Keratinocyte (primary cell): Measurements from ENCODE around the gene BECN2.

ENCODE experiments used
- EZH2 ChIP-seq: IDR thresholded peaks from one replicate; pipeline ENCODE4 v1.6.1; 2012; ENCODE audit warnings: inconsistent platforms, mild to moderate bottlenecking, low read length, moderate library complexity
- TF ChIP-seq, protein P1 (sequence below), 3 experiments: IDR thresholded peaks in 1 of 3; conservative IDR thresholded peaks in 1 of 3; optimal IDR thresholded peaks in 1 of 3; 2 replicates in 2 of 3; 3 replicates in 1 of 3; pipeline versions ENCODE3 to v1.5.1; 2011; ENCODE audit warnings: low read length in 3 of 3, mild to moderate bottlenecking in 3 of 3, moderate library complexity in 2 of 3, control low read depth in 1 of 3, inconsistent platforms in 1 of 3; ENCODE audit not compliant: insufficient read depth in 2 of 3; ENCODE audit errors: extremely low read depth in 1 of 3

DNA sequence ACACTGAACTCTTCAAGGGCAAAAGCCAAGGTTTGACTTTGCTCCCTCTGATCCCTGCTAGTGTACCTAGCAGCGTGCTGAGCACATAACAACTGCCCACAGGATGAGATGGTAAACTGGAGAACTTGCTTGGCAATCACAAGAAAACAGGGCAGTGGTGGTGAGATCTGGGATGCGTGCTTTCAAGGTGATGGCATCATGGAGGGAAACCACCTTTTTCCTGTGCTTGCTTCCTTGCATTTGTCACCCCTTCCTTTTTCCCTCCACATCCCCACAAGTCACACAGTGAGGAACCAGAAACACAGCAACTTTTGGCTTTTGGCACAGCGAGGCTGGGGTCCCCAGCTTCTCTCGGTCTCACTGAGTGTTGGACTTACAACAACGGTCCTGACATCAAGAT lies 31.4 kb upstream of the BECN2 start:
- TF ChIP-seq, protein P1, sequence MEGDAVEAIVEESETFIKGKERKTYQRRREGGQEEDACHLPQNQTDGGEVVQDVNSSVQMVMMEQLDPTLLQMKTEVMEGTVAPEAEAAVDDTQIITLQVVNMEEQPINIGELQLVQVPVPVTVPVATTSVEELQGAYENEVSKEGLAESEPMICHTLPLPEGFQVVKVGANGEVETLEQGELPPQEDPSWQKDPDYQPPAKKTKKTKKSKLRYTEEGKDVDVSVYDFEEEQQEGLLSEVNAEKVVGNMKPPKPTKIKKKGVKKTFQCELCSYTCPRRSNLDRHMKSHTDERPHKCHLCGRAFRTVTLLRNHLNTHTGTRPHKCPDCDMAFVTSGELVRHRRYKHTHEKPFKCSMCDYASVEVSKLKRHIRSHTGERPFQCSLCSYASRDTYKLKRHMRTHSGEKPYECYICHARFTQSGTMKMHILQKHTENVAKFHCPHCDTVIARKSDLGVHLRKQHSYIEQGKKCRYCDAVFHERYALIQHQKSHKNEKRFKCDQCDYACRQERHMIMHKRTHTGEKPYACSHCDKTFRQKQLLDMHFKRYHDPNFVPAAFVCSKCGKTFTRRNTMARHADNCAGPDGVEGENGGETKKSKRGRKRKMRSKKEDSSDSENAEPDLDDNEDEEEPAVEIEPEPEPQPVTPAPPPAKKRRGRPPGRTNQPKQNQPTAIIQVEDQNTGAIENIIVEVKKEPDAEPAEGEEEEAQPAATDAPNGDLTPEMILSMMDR (optimal IDR thresholded peaks at IDR 0.05 in 1 of 3, IDR thresholded peaks at IDR 0.05 in 1 of 3, conservative IDR thresholded peaks at IDR 0.05 in 1 of 3; ENCODE audit: extremely low read depth in 1 of 3, insufficient read depth in 2 of 3, low read length in 3 of 3) = no peak
- TF ChIP-seq EZH2 = no peak
